HEK293 (cell line): Measurements from ENCODE around the gene GCC2.

Source experiments
- ZNF571 ChIP-seq: fragments of 450-650 bp; formaldehyde crosslinking; IDR thresholded peaks from 2 replicates; pipeline ENCODE4 v1.5.0; 2017; ENCODE audit warnings: missing biosample characterization, missing genetic modification characterization
- ZNF776 ChIP-seq: fragments of 450-650 bp; formaldehyde crosslinking; IDR thresholded peaks from 2 replicates; pipeline ENCODE4 v1.5.0; 2017; ENCODE audit warnings: missing biosample characterization, missing genetic modification characterization, borderline replicate concordance
- TF ChIP-seq, protein P1 (sequence below): fragments of 450-650 bp; formaldehyde crosslinking; IDR thresholded peaks from 2 replicates; pipeline ENCODE4 v1.5.1; 2016; ENCODE audit warnings: missing biosample characterization, missing genetic modification characterization

DNA sequence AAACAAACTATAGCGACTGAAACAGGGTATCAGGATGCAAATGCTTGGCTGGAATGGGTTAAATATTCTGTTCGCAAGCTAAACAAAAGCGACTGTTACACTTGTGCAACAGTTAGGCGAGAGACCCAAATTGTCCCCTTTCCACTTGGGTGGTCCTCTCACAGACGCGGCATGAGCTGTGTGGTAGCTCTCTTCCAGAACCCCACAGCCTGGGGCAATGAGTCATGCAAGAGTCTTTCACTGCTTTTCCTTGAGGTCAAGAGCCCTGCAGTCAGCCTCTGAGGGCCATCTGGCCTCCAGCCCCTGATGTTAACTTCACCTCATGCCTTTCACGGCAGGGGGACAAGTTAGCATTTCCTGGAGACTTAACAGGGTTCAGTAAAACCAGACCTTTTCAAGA lies 45.5 kb upstream of the GCC2 start:
- TF ChIP-seq, protein P1, sequence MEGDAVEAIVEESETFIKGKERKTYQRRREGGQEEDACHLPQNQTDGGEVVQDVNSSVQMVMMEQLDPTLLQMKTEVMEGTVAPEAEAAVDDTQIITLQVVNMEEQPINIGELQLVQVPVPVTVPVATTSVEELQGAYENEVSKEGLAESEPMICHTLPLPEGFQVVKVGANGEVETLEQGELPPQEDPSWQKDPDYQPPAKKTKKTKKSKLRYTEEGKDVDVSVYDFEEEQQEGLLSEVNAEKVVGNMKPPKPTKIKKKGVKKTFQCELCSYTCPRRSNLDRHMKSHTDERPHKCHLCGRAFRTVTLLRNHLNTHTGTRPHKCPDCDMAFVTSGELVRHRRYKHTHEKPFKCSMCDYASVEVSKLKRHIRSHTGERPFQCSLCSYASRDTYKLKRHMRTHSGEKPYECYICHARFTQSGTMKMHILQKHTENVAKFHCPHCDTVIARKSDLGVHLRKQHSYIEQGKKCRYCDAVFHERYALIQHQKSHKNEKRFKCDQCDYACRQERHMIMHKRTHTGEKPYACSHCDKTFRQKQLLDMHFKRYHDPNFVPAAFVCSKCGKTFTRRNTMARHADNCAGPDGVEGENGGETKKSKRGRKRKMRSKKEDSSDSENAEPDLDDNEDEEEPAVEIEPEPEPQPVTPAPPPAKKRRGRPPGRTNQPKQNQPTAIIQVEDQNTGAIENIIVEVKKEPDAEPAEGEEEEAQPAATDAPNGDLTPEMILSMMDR: no peak
- TF ChIP-seq ZNF776 (no peak), ZNF571 (tag by site-specific recombination) (no peak)
